HepG2 (cell line): ENCODE results near the gene CENPP. TPM values are rescaled to one million over a fixed set of nuclear protein-coding genes. Genes with fewer than 3 reads are reported as not detected.
A peak's percentile ranks its signal among the peaks of the same experiment; 100 is the strongest.

ENCODE experiments used
- ATF2 ChIP-seq: sonication (generic); formaldehyde crosslinking; IDR thresholded peaks from 2 replicates; pipeline ENCODE4 v1.4.0; 2020; ENCODE audit warnings: missing genetic modification reagents
- BCL6 ChIP-seq: IDR thresholded peaks from 2 replicates; pipeline ENCODE4 v1.6.1; 2016; ENCODE audit warnings: missing genetic modification reagents, missing compliant biosample characterization
- DRAP1 ChIP-seq: IDR thresholded peaks from 2 replicates; pipeline ENCODE4 v1.6.1; 2016; ENCODE audit warnings: missing genetic modification reagents, missing compliant biosample characterization
- PHF8 ChIP-seq: sonication (generic); formaldehyde crosslinking; IDR thresholded peaks from 2 replicates; pipeline ENCODE4 v1.5.0; 2020; ENCODE audit warnings: missing genetic modification reagents
- RARA ChIP-seq: IDR thresholded peaks from 2 replicates; pipeline ENCODE4 v1.6.1; 2016; ENCODE audit warnings: missing genetic modification reagents, missing compliant biosample characterization
- SP5 ChIP-seq: IDR thresholded peaks from 2 replicates; pipeline ENCODE4 v1.6.1; 2016; ENCODE audit warnings: low read depth, borderline replicate concordance
- SRSF1 ChIP-seq: fragments of 200-400 bp; formaldehyde crosslinking; optimal IDR thresholded peaks from 2 replicates; pipeline ENCODE3; 2017; ENCODE audit warnings: mild to moderate bottlenecking, low read depth, low read length, moderate library complexity
- ZHX1 ChIP-seq: sonication (generic); formaldehyde crosslinking; IDR thresholded peaks from 2 replicates; pipeline ENCODE4 v1.8.1; 2022; ENCODE audit warnings: low read depth, mild to moderate bottlenecking, missing genetic modification reagents
- ZMAT5 ChIP-seq: sonication (generic); formaldehyde crosslinking; IDR thresholded peaks from 2 replicates; pipeline ENCODE4 v1.5.0; 2020; ENCODE audit warnings: mild to moderate bottlenecking, low read depth, missing genetic modification reagents, borderline replicate concordance
- ZNF280B ChIP-seq: sonication (generic); formaldehyde crosslinking; IDR thresholded peaks from 2 replicates; pipeline ENCODE4 v1.5.0; 2020; ENCODE audit warnings: missing genetic modification reagents, mild to moderate bottlenecking, borderline replicate concordance
- ZNF33B ChIP-seq: sonication (generic); formaldehyde crosslinking; IDR thresholded peaks from 2 replicates; pipeline ENCODE4 v1.5.1; 2020; ENCODE audit warnings: mild to moderate bottlenecking, missing genetic modification reagents
- ZNF530 ChIP-seq: sonication (generic); formaldehyde crosslinking; IDR thresholded peaks from 2 replicates; pipeline ENCODE4 v1.5.0; 2020; ENCODE audit warnings: low read depth, mild to moderate bottlenecking, missing genetic modification reagents
- ZNF567 ChIP-seq: sonication (generic); formaldehyde crosslinking; IDR thresholded peaks from 2 replicates; pipeline ENCODE4 v1.8.1; 2023; ENCODE audit warnings: mild to moderate bottlenecking, missing genetic modification reagents, borderline replicate concordance
- ZNF580 ChIP-seq: IDR thresholded peaks from 2 replicates; pipeline ENCODE4 v1.6.1; 2016; ENCODE audit warnings: low read depth, borderline replicate concordance
- ZNF720 ChIP-seq: sonication (generic); formaldehyde crosslinking; IDR thresholded peaks from 2 replicates; pipeline ENCODE4 v1.4.0; 2020; ENCODE audit warnings: missing genetic modification reagents
- polyA plus RNA-seq, 8 experiments: library from polyadenylated mRNA; depleted of rRNA in 3 of 8; stranded (reverse) in 7 of 8; unstranded in 1 of 8; fragments of >200 nt; fragmentation: Illumina TruSeq in 4 of 8; extraction: Trizol in 4 of 8; gene quantifications; 2 replicates each; pipeline versions ENCODE4 v1.2.1 to v1.2.3, GENCODE V29; 2011 to 2016; ENCODE audit warnings: low read depth in 4 of 8, missing spikeins in 1 of 8, mixed read lengths in 1 of 8; ENCODE audit not compliant: insufficient read depth in 1 of 8
- total RNA-seq, 5 experiments: library from RNA; depleted of rRNA; stranded (reverse); fragments of >200 nt; fragmentation: Illumina TruSeq; extraction: Trizol; gene quantifications; 2 replicates each; pipeline ENCODE4 v1.2.3, GENCODE V29; 2016; ENCODE audit warnings: low read depth in 1 of 5

Gene CENPP
- total and polyA plus RNA-seq, 2 of the 13 experiments (the other 11 are each of a cell fraction or from before 2014, with no cell fraction given), result 2.0 to 11.4 TPM

GRCh38 chr9:92608241-92608908 lies 282.6 kb downstream of the CENPP start (continued):
- no peak for TF ChIP-seq ATF2 (CRISPR knock-in tag)
- TF ChIP-seq ZNF280B (CRISPR knock-in tag), result no peak
- TF ChIP-seq ZNF530 (CRISPR knock-in tag), result no peak
- TF ChIP-seq ZNF720 (CRISPR knock-in tag), result no peak
- TF ChIP-seq PHF8, result no peak
- 0 out of 2 replicates have a peak, but pooled peaks have one; percentile 20 for TF ChIP-seq ZNF580 (CRISPR knock-in tag)
- TF ChIP-seq ZMAT5 (CRISPR knock-in tag), result no peak
- TF ChIP-seq BCL6 (CRISPR knock-in tag), result 0 out of 2 replicates have a peak, but pooled peaks have one; percentile 14
- no peak for TF ChIP-seq SRSF1
- 0 out of 2 replicates have a peak, but pooled peaks have one; percentile 27 for TF ChIP-seq DRAP1
- no peak for TF ChIP-seq ZNF33B (CRISPR knock-in tag)
- peak; percentile 25; the same call in 1 of the 2 replicates for TF ChIP-seq RARA (CRISPR knock-in tag)
- TF ChIP-seq ZNF567, result no peak
- TF ChIP-seq ZHX1 (CRISPR knock-in tag), result no peak
- no peak for TF ChIP-seq SP5 (CRISPR knock-in tag)
